ENCODE measurements around the gene MYOM3. TPM values are rescaled to one million over a fixed set of nuclear protein-coding genes. Genes with fewer than 3 reads are reported as not detected.

MYOM3 gene
- total RNA-seq, 1 experiment from 2014 or later, result 0.05 TPM

GRCh38 chr1:24126672-24127023, 14.7 kb upstream of the MYOM3 start:
- POLR2A ChIA-PET, result no interaction called here
- BruUV-seq (replicated peaks), result no TSS peak
- H3K27ac ChIP-seq (ENCODE audit: low read length), result no peak overlapping the region
- H3K27me3 ChIP-seq (ENCODE audit: control insufficient read depth, insufficient read depth, low read length), result no peaks in the 10 kb centered on the region
- no peaks in the 10 kb centered on the region; the same call in 1 of the 2 replicates for H3K9me3 ChIP-seq (ENCODE audit: control insufficient read depth, insufficient read depth, low read depth, low read length)
- intact Hi-C loops (cut with micrococcal nuclease; ENCODE audit: unreplicated experiment) (no loop called here), in situ Hi-C loops (cut with HindIII; ENCODE audit: low pct_unique_long_range_greater_than_20kb, low sequenced_read_pairs) (no loop called here)
- no peak for DNase-seq (ENCODE audit: low read depth, low spot score)
- no peaks in the 10 kb centered on the region for H3K36me3 ChIP-seq (ENCODE audit: control insufficient read depth, insufficient read depth, low read length)
- H3K4me1 ChIP-seq (ENCODE audit: control insufficient read depth, insufficient read depth, low read length), result no peaks in the 10 kb centered on the region
- ATAC-seq, result no peak
- TF ChIP-seq REST (IDR thresholded peaks at IDR 0.05; ENCODE audit: insufficient read depth in 1 of 2, low read depth in 2 of 2, low read length in 1 of 2) (no peak), POLR2AphosphoS5 (IDR thresholded peaks at IDR 0.05; ENCODE audit: low read depth, low read length) (no peak), TCF7L2 (IDR thresholded peaks at IDR 0.05; ENCODE audit: low read depth, low read length) (no peak), SIN3A (IDR thresholded peaks at IDR 0.05; ENCODE audit: borderline replicate concordance, insufficient read depth, low read depth, low read length) (no peak), CTCF (IDR thresholded peaks at IDR 0.05) (no peak)
- H3K4me3 ChIP-seq (ENCODE audit: low read depth in 2 of 2, low read length in 2 of 2), result no peak overlapping the region
- CTCF ChIA-PET, result interaction anchor here (2.0 kb wide), 1 partner anchor 23 kb away, joined by 4 read pairs; no protein-coding TSS in a partner anchor

- intact Hi-C loops (cut with micrococcal nuclease; ENCODE audit: unreplicated experiment) (no loop called here), in situ Hi-C loops (cut with HindIII; ENCODE audit: low pct_unique_long_range_greater_than_20kb, low sequenced_read_pairs) (no loop called here)
- TF ChIP-seq REST (IDR thresholded peaks at IDR 0.05; ENCODE audit: insufficient read depth in 1 of 2, low read depth in 2 of 2, low read length in 1 of 2), result no peak
- no peak for TF ChIP-seq POLR2AphosphoS5 (IDR thresholded peaks at IDR 0.05; ENCODE audit: low read depth, low read length)
- TF ChIP-seq TCF7L2 (IDR thresholded peaks at IDR 0.05; ENCODE audit: low read depth, low read length), result no peak
- no peak for TF ChIP-seq SIN3A (IDR thresholded peaks at IDR 0.05; ENCODE audit: borderline replicate concordance, insufficient read depth, low read depth, low read length)
- no peak for TF ChIP-seq CTCF (IDR thresholded peaks at IDR 0.05)
- BruUV-seq (replicated peaks), result no TSS peak
- Histone ChIP-seq H3K4me3 (ENCODE audit: low read depth in 2 of 2, low read length in 2 of 2) (no peak overlapping the region), H3K36me3 (ENCODE audit: control insufficient read depth, insufficient read depth, low read length) (no peaks in the 10 kb centered on the region), H3K27ac (ENCODE audit: low read length) (no peak overlapping the region), H3K27me3 (ENCODE audit: control insufficient read depth, insufficient read depth, low read length) (no peaks in the 10 kb centered on the region), H3K9me3 (ENCODE audit: control insufficient read depth, insufficient read depth, low read depth, low read length) (no peaks in the 10 kb centered on the region; the same call in 1 of the 2 replicates), H3K4me1 (ENCODE audit: control insufficient read depth, insufficient read depth, low read length) (no peaks in the 10 kb centered on the region)
- ChIA-PET POLR2A (no interaction called here), CTCF (interaction anchor here (2.0 kb wide), 1 partner anchor 24 kb away, joined by 4 read pairs; no protein-coding TSS in a partner anchor)
- DNase-seq (ENCODE audit: low read depth, low spot score) (no peak), ATAC-seq (0 out of 2 replicates have a peak, but pooled peaks have one; percentile 50)
These were observed 14.2 kb upstream of the MYOM3 start for GRCh38 chr1:24126018-24126671.
